OCI-LY3 (cell line): ENCODE measurements around the gene WNT11.

ENCODE experiments used
- H2AFZ ChIP-seq: fragments of 200-600, 300-600 bp; shearing (Covaris generic); 2 replicates; pipeline ENCODE4 v1.6.0; 2014; ENCODE audit warnings: antibody characterized with exemption, low read depth, low read length
- H3K27ac ChIP-seq: fragments of 200-600, 300-600 bp; sonication (generic); 2 replicates; pipeline ENCODE4 v1.5.1; 2014; ENCODE audit warnings: mild to moderate bottlenecking, low read length, moderate library complexity, mixed read lengths
- H3K27me3 ChIP-seq: fragments of 200-600, 300-600 bp; sonication (generic); 2 replicates; pipeline ENCODE4 v1.6.1; 2014; ENCODE audit warnings: low read depth, low read length, mixed read lengths
- H3K36me3 ChIP-seq: fragments of 200-600, 300-600 bp; sonication (generic); replicated peaks from 2 replicates; pipeline ENCODE3; 2014; ENCODE audit warnings: low read depth, low read length, mixed read lengths
- H3K4me1 ChIP-seq: fragments of 300-600, 200-600 bp; sonication (generic); 2 replicates; pipeline ENCODE4 v1.6.1; 2014; ENCODE audit warnings: low read length, mixed read lengths
- H3K4me2 ChIP-seq: fragments of 200-600, 300-600 bp; sonication (generic); 2 replicates; pipeline ENCODE4 v1.6.1; 2014; ENCODE audit warnings: low read length, mixed read lengths
- H3K4me3 ChIP-seq: fragments of 300-600, 200-600 bp; sonication (generic); 2 replicates; pipeline ENCODE4 v1.5.1; 2014; ENCODE audit warnings: antibody characterized with exemption, mild to moderate bottlenecking, low read length, moderate library complexity
- H3K79me2 ChIP-seq: fragments of 300-600, 200-600 bp; shearing (Covaris generic); 2 replicates; pipeline ENCODE4 v1.6.1; 2014; ENCODE audit warnings: mild to moderate bottlenecking, low read length, mixed read lengths
- H3K9ac ChIP-seq: fragments of 300-600, 200-600 bp; shearing (Covaris generic); 2 replicates; pipeline ENCODE4 v1.6.0; 2014; ENCODE audit warnings: mild to moderate bottlenecking, low read length, moderate library complexity
- H3K9me3 ChIP-seq: fragments of 200-600, 300-600 bp; shearing (Covaris generic); 2 replicates; pipeline ENCODE4 v1.6.1; 2014; ENCODE audit warnings: low read length, mixed read lengths; ENCODE audit not compliant: insufficient read depth
- H4K20me1 ChIP-seq: fragments of 200-600, 300-600 bp; sonication (generic); 2 replicates; pipeline ENCODE4 v1.6.1; 2016; ENCODE audit warnings: low read length, mixed read lengths; ENCODE audit not compliant: insufficient read depth
- EZH2phosphoT487 ChIP-seq: fragments of 200-600 bp; shearing (Covaris generic); IDR thresholded peaks from 2 replicates; pipeline ENCODE4 v1.6.1; 2018; ENCODE audit warnings: antibody characterized with exemption, mixed run types, low read depth
- TF ChIP-seq, protein P1 (sequence below): fragments of 200-600, 300-600 bp; sonication (generic); IDR thresholded peaks from 2 replicates; pipeline ENCODE4 v1.5.1; 2014; ENCODE audit warnings: antibody characterized with exemption, low read length, low read depth

Gene WNT11

DNA sequence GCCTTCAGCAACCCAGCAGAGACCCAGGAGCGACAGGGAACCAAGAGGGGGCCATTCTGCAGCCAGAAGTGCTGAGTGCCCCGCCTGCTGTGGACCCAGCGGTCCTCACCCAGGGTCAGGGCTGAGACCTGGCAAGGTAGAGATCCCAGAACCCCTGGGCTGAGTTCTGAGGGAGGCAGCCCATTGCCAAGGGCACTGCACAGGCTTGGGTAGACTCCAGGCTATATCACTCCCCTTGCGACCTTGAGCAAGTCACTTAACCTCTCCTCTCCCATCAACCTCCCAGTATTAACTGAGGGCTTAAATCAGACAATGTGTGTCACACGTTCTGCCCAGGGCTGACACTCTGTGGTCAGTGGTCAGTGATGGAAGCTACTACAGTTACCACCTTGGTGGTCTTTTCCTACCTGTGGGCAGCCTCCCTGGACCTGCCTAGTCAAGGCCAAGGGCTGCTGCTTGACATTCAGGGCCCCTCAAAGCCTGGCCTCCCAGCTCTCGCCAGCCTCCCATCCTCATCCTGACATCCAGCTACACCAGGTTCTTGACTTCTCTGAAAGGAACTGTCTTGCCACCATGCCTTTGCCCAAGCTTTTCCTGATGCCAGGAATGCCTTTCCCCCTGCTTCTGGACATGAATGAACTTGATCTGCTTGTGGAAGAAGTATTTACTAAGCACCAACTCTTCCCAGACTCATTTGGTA, 8.2 kb downstream of the WNT11 start:
- no peaks in the 10 kb centered on the region for H4K20me1 ChIP-seq

DNA sequence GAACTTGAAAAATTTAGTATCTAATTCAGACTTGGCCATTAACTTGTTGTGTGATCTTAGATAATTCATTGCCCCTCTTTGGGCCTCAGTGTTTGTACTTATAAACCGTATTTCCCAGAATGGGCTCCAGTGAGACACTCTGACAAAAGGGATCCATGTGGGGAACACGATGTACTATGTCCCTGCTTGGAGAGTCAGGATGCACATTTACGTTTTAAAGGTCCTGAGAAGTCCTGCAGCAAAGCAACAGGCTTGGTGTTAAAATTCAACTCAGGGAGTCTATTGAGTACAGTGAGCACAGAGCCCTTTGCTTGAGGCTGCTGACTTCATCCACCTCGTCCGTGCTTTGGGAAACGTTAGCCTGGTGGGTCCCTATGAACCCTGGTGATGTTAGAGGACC, 9.0 kb downstream of the WNT11 start:
- H3K4me1 ChIP-seq = no peaks in the 10 kb centered on the region
- H4K20me1 ChIP-seq = no peaks in the 10 kb centered on the region
- H2AFZ ChIP-seq = no peak overlapping the region
- H3K4me2 ChIP-seq = no peak overlapping the region
- no peaks in the 10 kb centered on the region for H3K27me3 ChIP-seq
- H3K9me3 ChIP-seq = no peaks in the 10 kb centered on the region
- TF ChIP-seq EZH2phosphoT487 = no peak
- TF ChIP-seq, protein P1, sequence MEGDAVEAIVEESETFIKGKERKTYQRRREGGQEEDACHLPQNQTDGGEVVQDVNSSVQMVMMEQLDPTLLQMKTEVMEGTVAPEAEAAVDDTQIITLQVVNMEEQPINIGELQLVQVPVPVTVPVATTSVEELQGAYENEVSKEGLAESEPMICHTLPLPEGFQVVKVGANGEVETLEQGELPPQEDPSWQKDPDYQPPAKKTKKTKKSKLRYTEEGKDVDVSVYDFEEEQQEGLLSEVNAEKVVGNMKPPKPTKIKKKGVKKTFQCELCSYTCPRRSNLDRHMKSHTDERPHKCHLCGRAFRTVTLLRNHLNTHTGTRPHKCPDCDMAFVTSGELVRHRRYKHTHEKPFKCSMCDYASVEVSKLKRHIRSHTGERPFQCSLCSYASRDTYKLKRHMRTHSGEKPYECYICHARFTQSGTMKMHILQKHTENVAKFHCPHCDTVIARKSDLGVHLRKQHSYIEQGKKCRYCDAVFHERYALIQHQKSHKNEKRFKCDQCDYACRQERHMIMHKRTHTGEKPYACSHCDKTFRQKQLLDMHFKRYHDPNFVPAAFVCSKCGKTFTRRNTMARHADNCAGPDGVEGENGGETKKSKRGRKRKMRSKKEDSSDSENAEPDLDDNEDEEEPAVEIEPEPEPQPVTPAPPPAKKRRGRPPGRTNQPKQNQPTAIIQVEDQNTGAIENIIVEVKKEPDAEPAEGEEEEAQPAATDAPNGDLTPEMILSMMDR = no peak
- no peaks in the 10 kb centered on the region for H3K36me3 ChIP-seq
- no peak overlapping the region for H3K9ac ChIP-seq
- no peak overlapping the region for H3K27ac ChIP-seq
- H3K79me2 ChIP-seq = no peaks in the 10 kb centered on the region
- no peak overlapping the region for H3K4me3 ChIP-seq

More for the DNA sequence above, 8.2 kb downstream of the WNT11 start:
- Histone ChIP-seq H3K4me1 (no peaks in the 10 kb centered on the region), H3K36me3 (no peaks in the 10 kb centered on the region), H3K79me2 (no peaks in the 10 kb centered on the region), H3K9me3 (no peaks in the 10 kb centered on the region), H3K4me2 (no peak overlapping the region), H3K27me3 (no peaks in the 10 kb centered on the region), H3K4me3 (no peak overlapping the region), H3K27ac (no peak overlapping the region), H2AFZ (no peak overlapping the region), H3K9ac (no peak overlapping the region)
- TF ChIP-seq, protein P1 = no peak
- TF ChIP-seq EZH2phosphoT487 = no peak

DNA sequence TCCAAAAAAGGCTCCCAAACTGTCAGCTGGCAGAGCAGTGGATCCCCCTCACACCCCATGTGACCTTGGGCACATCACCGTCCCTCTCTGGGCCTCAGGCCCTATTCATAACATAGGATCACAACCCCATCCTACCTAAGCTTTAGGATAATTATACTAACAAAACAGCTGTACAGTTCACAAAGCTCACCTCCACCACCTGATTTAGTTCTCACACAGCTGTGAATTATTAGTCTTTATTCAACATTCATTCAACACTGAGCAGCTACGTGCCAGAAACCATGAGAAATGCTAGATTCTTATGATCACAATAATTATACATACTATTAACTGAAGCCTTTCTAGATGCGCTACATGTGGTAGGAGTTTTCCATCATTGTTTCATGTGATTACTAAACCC, 9.5 kb downstream of the WNT11 start:
- Histone ChIP-seq H3K79me2 (no peaks in the 10 kb centered on the region), H2AFZ (no peak overlapping the region), H3K4me2 (no peak overlapping the region), H3K36me3 (no peaks in the 10 kb centered on the region), H3K27me3 (no peaks in the 10 kb centered on the region), H3K27ac (no peak overlapping the region), H3K9ac (no peak overlapping the region), H4K20me1 (no peaks in the 10 kb centered on the region), H3K9me3 (no peaks in the 10 kb centered on the region), H3K4me1 (no peaks in the 10 kb centered on the region), H3K4me3 (no peak overlapping the region)
- TF ChIP-seq, protein P1 = no peak
- TF ChIP-seq EZH2phosphoT487 = no peak

DNA sequence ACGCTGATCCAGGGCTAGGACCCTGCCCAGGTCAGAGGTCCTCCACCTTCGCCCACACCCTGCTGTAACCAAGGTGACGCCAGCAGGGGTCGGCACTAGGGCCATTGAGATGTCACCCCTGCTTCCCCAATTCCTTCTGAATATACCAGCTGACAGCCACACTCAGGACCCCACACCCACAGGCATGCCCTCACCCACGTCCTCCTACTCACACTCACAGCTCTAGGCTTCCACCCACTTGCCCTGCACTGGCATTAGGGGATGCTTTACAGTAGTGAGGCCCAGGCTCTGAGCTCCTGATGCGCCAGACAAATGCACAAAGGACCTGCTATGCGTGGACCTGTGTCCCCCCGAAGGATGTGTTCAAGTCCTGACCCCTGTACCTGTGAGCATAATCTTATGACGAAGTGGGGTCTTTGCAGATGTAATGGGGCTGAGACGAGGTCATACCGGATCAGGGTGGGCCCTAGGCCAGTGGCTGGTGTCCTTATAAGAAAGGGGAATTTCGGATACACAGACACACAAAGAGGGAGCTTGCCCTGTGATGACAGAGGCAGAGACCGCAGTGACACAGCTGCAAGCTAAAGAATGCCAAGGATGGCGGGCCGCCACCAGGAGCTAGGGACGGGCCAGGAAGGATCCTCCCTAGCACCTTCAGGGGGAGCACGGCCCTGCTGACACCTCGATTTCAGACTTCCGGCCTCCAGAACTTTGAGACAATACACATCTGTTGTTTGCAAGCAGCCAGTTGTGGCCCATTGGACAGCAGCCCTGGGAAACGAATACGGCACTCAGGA, 11.2 kb downstream of the WNT11 start:
- Histone ChIP-seq H3K27ac (no peak overlapping the region), H3K9me3 (no peaks in the 10 kb centered on the region), H3K4me3 (no peak overlapping the region), H2AFZ (no peak overlapping the region), H4K20me1 (no peaks in the 10 kb centered on the region), H3K4me1 (no peaks in the 10 kb centered on the region), H3K79me2 (no peaks in the 10 kb centered on the region), H3K4me2 (no peak overlapping the region), H3K27me3 (no peaks in the 10 kb centered on the region), H3K36me3 (no peaks in the 10 kb centered on the region), H3K9ac (no peak overlapping the region)
- TF ChIP-seq, protein P1 = no peak
- no peak for TF ChIP-seq EZH2phosphoT487
